DOHH2 (cell line): ENCODE data around the gene CPED1.

Source experiments
- H3F3A ChIP-seq: fragments of 200-600 bp; sonication (generic), shearing (Covaris generic); 2 replicates; pipeline ENCODE4 v1.6.0; 2016; ENCODE audit warnings: antibody characterized with exemption, mild to moderate bottlenecking; ENCODE audit not compliant: control insufficient read depth, insufficient read depth
- H3K27ac ChIP-seq: fragments of 200-600 bp; sonication (generic); 2 replicates; pipeline ENCODE4 v1.5.1; 2014; ENCODE audit warnings: low read depth, mild to moderate bottlenecking, low read length, moderate library complexity
- H3K27me3 ChIP-seq: fragments of 200-600 bp; sonication (generic); 2 replicates; pipeline ENCODE4 v1.6.1; 2014; ENCODE audit warnings: mild to moderate bottlenecking, low read length, mixed read lengths; ENCODE audit not compliant: control insufficient read depth
- H3K36me3 ChIP-seq: fragments of 200-600 bp; sonication (generic); 2 replicates; pipeline ENCODE4 v1.6.1; 2014; ENCODE audit warnings: mild to moderate bottlenecking, low read length, moderate library complexity, mixed read lengths; ENCODE audit not compliant: control insufficient read depth
- H3K4me1 ChIP-seq: fragments of 200-600 bp; sonication (generic); 2 replicates; pipeline ENCODE4 v1.6.1; 2014; ENCODE audit warnings: mild to moderate bottlenecking, low read length, mixed read lengths; ENCODE audit not compliant: control insufficient read depth
- H3K4me2 ChIP-seq: fragments of 200-600 bp; sonication (generic); 2 replicates; pipeline ENCODE4 v1.6.0; 2014; ENCODE audit warnings: mild to moderate bottlenecking, low read length, moderate library complexity
- H3K4me3 ChIP-seq: fragments of 200-600 bp; sonication (generic); 2 replicates; pipeline ENCODE4 v1.5.1; 2014; ENCODE audit warnings: mild to moderate bottlenecking, low read length, mixed read lengths
- H3K79me2 ChIP-seq: fragments of 200-600 bp; sonication (generic); 2 replicates; pipeline ENCODE4 v1.6.1; 2014; ENCODE audit warnings: mild to moderate bottlenecking, low read length, mixed read lengths; ENCODE audit not compliant: control insufficient read depth
- H3K9me2 ChIP-seq: fragments of 200-600 bp; sonication (generic); replicated peaks from 2 replicates; pipeline ENCODE4 v1.6.1; 2014; ENCODE audit warnings: mild to moderate bottlenecking, low read length, mixed read lengths; ENCODE audit not compliant: control insufficient read depth
- H3K9me3 ChIP-seq: fragments of 200-600 bp; sonication (generic); 2 replicates; pipeline ENCODE4 v1.6.1; 2014; ENCODE audit warnings: antibody characterized with exemption, low read length, mixed read lengths; ENCODE audit not compliant: control insufficient read depth, insufficient read depth
- H4K20me1 ChIP-seq: fragments of 200-600 bp; sonication (generic); 2 replicates; pipeline ENCODE4 v1.6.0; 2014; ENCODE audit warnings: low read depth, mild to moderate bottlenecking, antibody characterized with exemption, low read length, moderate library complexity; ENCODE audit not compliant: control insufficient read depth, insufficient read depth
- EZH2phosphoT487 ChIP-seq: fragments of 200-600 bp; sonication (generic); IDR thresholded peaks from 2 replicates; pipeline ENCODE4 v1.6.1; 2017; ENCODE audit warnings: borderline replicate concordance, mild to moderate bottlenecking, antibody characterized with exemption, low read length, moderate library complexity, mixed read lengths
- TF ChIP-seq, protein P1 (sequence below): fragments of 200-600 bp; sonication (generic); IDR thresholded peaks from one replicate; pipeline ENCODE4 v1.5.1; 2014; ENCODE audit warnings: antibody characterized with exemption, mild to moderate bottlenecking, low read depth, low read length; ENCODE audit not compliant: poor library complexity, severe bottlenecking

CPED1 gene

DNA sequence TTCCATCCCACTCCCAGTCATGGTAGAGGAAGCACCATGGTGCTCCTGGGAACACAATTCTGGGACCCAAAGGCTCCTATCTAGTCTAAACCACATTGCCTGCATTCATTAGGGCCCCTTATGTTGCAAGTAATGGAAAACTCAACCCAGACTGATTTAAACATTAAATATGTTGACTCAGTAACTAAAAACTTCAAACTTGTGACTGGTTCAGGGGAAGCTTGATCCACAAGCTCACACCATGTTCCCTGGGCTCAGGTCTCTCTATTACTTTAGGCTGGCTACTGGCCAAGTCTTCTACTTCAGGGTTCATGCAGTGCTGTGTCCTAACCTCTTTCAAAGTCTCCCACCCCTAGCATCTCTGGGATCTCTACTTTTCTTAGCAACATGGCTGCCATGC, 353.4 kb downstream of the CPED1 start:
- H3K79me2 ChIP-seq = no peaks in the 10 kb centered on the region
- no peak for TF ChIP-seq EZH2phosphoT487
- TF ChIP-seq, protein P1, sequence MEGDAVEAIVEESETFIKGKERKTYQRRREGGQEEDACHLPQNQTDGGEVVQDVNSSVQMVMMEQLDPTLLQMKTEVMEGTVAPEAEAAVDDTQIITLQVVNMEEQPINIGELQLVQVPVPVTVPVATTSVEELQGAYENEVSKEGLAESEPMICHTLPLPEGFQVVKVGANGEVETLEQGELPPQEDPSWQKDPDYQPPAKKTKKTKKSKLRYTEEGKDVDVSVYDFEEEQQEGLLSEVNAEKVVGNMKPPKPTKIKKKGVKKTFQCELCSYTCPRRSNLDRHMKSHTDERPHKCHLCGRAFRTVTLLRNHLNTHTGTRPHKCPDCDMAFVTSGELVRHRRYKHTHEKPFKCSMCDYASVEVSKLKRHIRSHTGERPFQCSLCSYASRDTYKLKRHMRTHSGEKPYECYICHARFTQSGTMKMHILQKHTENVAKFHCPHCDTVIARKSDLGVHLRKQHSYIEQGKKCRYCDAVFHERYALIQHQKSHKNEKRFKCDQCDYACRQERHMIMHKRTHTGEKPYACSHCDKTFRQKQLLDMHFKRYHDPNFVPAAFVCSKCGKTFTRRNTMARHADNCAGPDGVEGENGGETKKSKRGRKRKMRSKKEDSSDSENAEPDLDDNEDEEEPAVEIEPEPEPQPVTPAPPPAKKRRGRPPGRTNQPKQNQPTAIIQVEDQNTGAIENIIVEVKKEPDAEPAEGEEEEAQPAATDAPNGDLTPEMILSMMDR = no peak
- no peaks in the 10 kb centered on the region for H3K9me2 ChIP-seq
- no peaks in the 10 kb centered on the region for H3K4me1 ChIP-seq
- 0 out of 2 replicates have a peak, but pooled peaks cover 6% of the 10 kb centered on the region for H3F3A ChIP-seq
- H3K36me3 ChIP-seq = peaks cover 12% of the 10 kb centered on the region
- H4K20me1 ChIP-seq = no peaks in the 10 kb centered on the region
- H3K27me3 ChIP-seq = no peaks in the 10 kb centered on the region
- no peaks in the 10 kb centered on the region for H3K9me3 ChIP-seq
- H3K4me2 ChIP-seq = no peak overlapping the region
- no peak overlapping the region for H3K4me3 ChIP-seq
- no peak overlapping the region for H3K27ac ChIP-seq

DNA sequence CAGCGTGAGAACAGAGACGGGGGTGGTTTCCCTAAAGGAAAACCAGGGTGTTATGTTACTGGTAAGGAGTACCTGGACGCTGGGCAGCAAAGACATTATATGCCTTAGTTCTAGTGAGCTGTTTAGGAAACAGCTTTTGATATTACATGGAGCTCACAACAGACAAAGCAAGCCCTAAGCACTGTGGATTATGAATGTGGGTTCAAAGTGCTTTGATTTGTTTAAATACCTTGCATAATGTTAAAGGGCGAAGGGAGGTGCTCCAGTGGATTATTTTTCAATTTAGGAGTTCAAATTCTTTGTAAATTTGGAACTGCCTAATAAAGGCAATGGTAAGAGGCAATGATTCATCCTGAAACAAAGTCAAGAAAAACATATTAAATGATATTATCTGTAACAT, 354.1 kb downstream of the CPED1 start:
- H3K4me2 ChIP-seq = no peak overlapping the region
- no peaks in the 10 kb centered on the region for H4K20me1 ChIP-seq
- TF ChIP-seq, protein P1 = no peak
- 0 out of 2 replicates have a peak, but pooled peaks cover 6% of the 10 kb centered on the region for H3F3A ChIP-seq
- no peaks in the 10 kb centered on the region for H3K9me2 ChIP-seq
- no peak overlapping the region for H3K4me3 ChIP-seq
- H3K4me1 ChIP-seq = no peaks in the 10 kb centered on the region
- no peak overlapping the region for H3K27ac ChIP-seq
- peaks cover 19% of the 10 kb centered on the region for H3K36me3 ChIP-seq
- H3K79me2 ChIP-seq = no peaks in the 10 kb centered on the region
- no peaks in the 10 kb centered on the region for H3K9me3 ChIP-seq
- no peaks in the 10 kb centered on the region for H3K27me3 ChIP-seq

DNA sequence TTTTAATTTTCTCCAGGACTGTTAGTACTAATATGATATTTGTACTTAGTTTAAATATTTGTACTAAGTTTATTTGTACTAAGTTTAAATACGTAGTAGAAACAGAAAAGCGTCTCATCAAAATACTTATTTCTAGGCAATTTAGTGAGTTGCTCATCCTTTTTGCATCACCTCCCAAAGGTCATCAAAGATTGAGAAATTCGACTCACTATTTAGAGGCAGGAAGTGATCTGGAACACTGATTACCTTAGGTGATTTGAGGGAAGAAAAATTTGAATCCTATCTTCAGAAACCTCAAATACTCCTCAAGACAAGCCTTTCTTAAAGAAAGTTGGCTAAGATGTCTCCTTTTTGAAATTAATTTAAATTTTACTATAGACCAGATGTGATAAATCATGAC, 354.8 kb downstream of the CPED1 start:
- no peaks in the 10 kb centered on the region for H3K4me1 ChIP-seq
- TF ChIP-seq EZH2phosphoT487 = no peak
- TF ChIP-seq, protein P1 = no peak
- peaks cover 20% of the 10 kb centered on the region for H3K36me3 ChIP-seq

More for the DNA sequence above, 354.8 kb downstream of the CPED1 start:
- H3K4me3 ChIP-seq = no peak overlapping the region
- no peaks in the 10 kb centered on the region for H3K79me2 ChIP-seq
- no peaks in the 10 kb centered on the region for H4K20me1 ChIP-seq
- H3K27me3 ChIP-seq = no peaks in the 10 kb centered on the region
- H3K9me2 ChIP-seq = no peaks in the 10 kb centered on the region
- H3K27ac ChIP-seq = no peak overlapping the region
- 0 out of 2 replicates have a peak, but pooled peaks cover 6% of the 10 kb centered on the region for H3F3A ChIP-seq
- H3K4me2 ChIP-seq = no peak overlapping the region
- H3K9me3 ChIP-seq = no peaks in the 10 kb centered on the region
